ENCODE data around the gene CHMP4A. TPM values are rescaled to one million over a fixed set of nuclear protein-coding genes. Genes with fewer than 3 reads are reported as not detected.
A peak's percentile ranks its signal among the peaks of the same experiment; 100 is the strongest.

CHMP4A gene
- total and polyA plus RNA-seq, 2 of the 13 experiments (the other 11 are each of a cell fraction or from before 2014, with no cell fraction given): 83.6 to 113 TPM

- H3K36me3 ChIP-seq (replicated peaks in 1 of 2; ENCODE audit: control insufficient read depth in 1 of 2, insufficient read depth in 2 of 2, low read length in 2 of 2): peaks cover 0 to 1% of the 10 kb centered on the region in 2 experiments; a peak in 1 of 5 replicates
- H3K4me2 ChIP-seq (ENCODE audit: low read depth, low read length): peak overlapping the region; percentile 13
- ChIA-PET CTCF (ENCODE audit: low intra/inter-chr PET ratio, low total read pairs) (no interaction called here), POLR2A (interaction anchor here (1.1 to 13.2 kb wide), 7 partner anchors 9 to 52 kb away, joined by 3 to 254 read pairs (median 4); partner anchors contain the start of genes CIDEB, DHRS1, MDP1 and NOP9)
- H3K9me3 ChIP-seq (ENCODE audit: low read length): no peaks in the 10 kb centered on the region
- H3K27me3 ChIP-seq (ENCODE audit: control insufficient read depth in 1 of 2, insufficient read depth in 2 of 2, low read length in 2 of 2): no peaks in the 10 kb centered on the region
- no peak overlapping the region for H3K9ac ChIP-seq (ENCODE audit: insufficient read depth, low read depth, low read length)
- H3K79me2 ChIP-seq (ENCODE audit: insufficient read depth, low read length): no peaks in the 10 kb centered on the region
- H2AFZ ChIP-seq (ENCODE audit: low read length): no peak overlapping the region
- peak overlapping the region; percentile 28 for H3K27ac ChIP-seq (ENCODE audit: extremely low read length, insufficient read depth, low read length)
- FAIRE-seq (peak; percentile 49), ATAC-seq (peak; percentile 46), DNase-seq (ENCODE audit: low spot score) (peak; percentile 39)
- no peaks in the 10 kb centered on the region for H4K20me1 ChIP-seq (ENCODE audit: insufficient read depth, low read length)
- H3K4me3 ChIP-seq (replicated peaks in 1 of 3; ENCODE audit: insufficient read depth in 1 of 3, low read depth in 2 of 3, low read length in 3 of 3): no peak overlapping the region; a peak in 1 of 6 replicates
- in situ Hi-C loops (cut with HindIII; ENCODE audit: extremely low pct_ligation_motif_present, low pct_unique_long_range_greater_than_20kb) (no loop called here), intact Hi-C loops (cut with micrococcal nuclease; ENCODE audit: unreplicated experiment) (no loop called here)
- no TSS peak for BruUV-seq (replicated peaks)
- H3K4me1 ChIP-seq (ENCODE audit: insufficient read depth, low read length): peaks cover 52% of the 10 kb centered on the region
- 68% methylated on average over 11 of the region's 12 CpGs for WGBS (ENCODE audit: low lambda C conversion rate)
- TF ChIP-seq RFX5 (IDR thresholded peaks at IDR 0.05; ENCODE audit: low read depth, low read length): no peak
- TF ChIP-seq PAX8 (CRISPR knock-in tag; IDR thresholded peaks at IDR 0.05; ENCODE audit: borderline replicate concordance): peak; percentile 61; the same call in 1 of the 2 replicates
- peak; percentile 92 for TF ChIP-seq ESRRA (CRISPR knock-in tag; IDR thresholded peaks at IDR 0.05; ENCODE audit: low read depth)
- TF ChIP-seq TCF12 (IDR thresholded peaks at IDR 0.05): no peak
- TF ChIP-seq TCF12 (CRISPR knock-in tag; IDR thresholded peaks at IDR 0.05): 0 out of 2 replicates have a peak, but pooled peaks have one; percentile 43
- peak; percentile 71 for TF ChIP-seq HDAC1 (CRISPR knock-in tag; IDR thresholded peaks at IDR 0.05)
- peak; percentile 5 for TF ChIP-seq ZNF317 (CRISPR knock-in tag; IDR thresholded peaks at IDR 0.05)
- TF ChIP-seq SRY (CRISPR knock-in tag; IDR thresholded peaks at IDR 0.05): no peak
- 0 out of 2 replicates have a peak, but pooled peaks have one; percentile 16 for TF ChIP-seq KDM3A (CRISPR knock-in tag; IDR thresholded peaks at IDR 0.05; ENCODE audit: low read depth)
- TF ChIP-seq ISX (CRISPR knock-in tag; conservative IDR thresholded peaks at IDR 0.05): no peak
- TF ChIP-seq ZNF431 (CRISPR knock-in tag; IDR thresholded peaks at IDR 0.05; ENCODE audit: borderline replicate concordance, low read depth): 0 out of 2 replicates have a peak, but pooled peaks have one; percentile 74
- 0 out of 2 replicates have a peak, but pooled peaks have one; percentile 40 for TF ChIP-seq ZNF558 (CRISPR knock-in tag; IDR thresholded peaks at IDR 0.05; ENCODE audit: borderline replicate concordance)
- TF ChIP-seq MAX (IDR thresholded peaks at IDR 0.05): peak; percentile 31; the same call in 1 of the 2 replicates
- no peak for TF ChIP-seq FOXP1 (IDR thresholded peaks at IDR 0.05)
- TF ChIP-seq FOXP1 (CRISPR knock-in tag; IDR thresholded peaks at IDR 0.05): peak; percentile 80
- peak; percentile 97; the same call in 1 of the 2 replicates for TF ChIP-seq MTA1 (CRISPR knock-in tag; IDR thresholded peaks at IDR 0.05; ENCODE audit: borderline replicate concordance)
- TF ChIP-seq MXD4 (CRISPR knock-in tag; IDR thresholded peaks at IDR 0.05): 0 out of 2 replicates have a peak, but pooled peaks have one; percentile 5
- no peak for TF ChIP-seq HIC2 (CRISPR knock-in tag; IDR thresholded peaks at IDR 0.05; ENCODE audit: low read depth)
- TF ChIP-seq ZNF572 (CRISPR knock-in tag; IDR thresholded peaks at IDR 0.05): peak; percentile 85
- TF ChIP-seq ZKSCAN8 (CRISPR knock-in tag; IDR thresholded peaks at IDR 0.05; ENCODE audit: borderline replicate concordance): no peak
- no peak for TF ChIP-seq PRMT3 (CRISPR knock-in tag; IDR thresholded peaks at IDR 0.05; ENCODE audit: borderline replicate concordance, low read depth)
- no peak for TF ChIP-seq PTBP1 (IDR thresholded peaks at IDR 0.05; ENCODE audit: low read depth, low read length, poor library complexity, severe bottlenecking)
- 0 out of 2 replicates have a peak, but pooled peaks have one; percentile 43 for TF ChIP-seq SOX5 (CRISPR knock-in tag; IDR thresholded peaks at IDR 0.05; ENCODE audit: borderline replicate concordance)
- no peak for TF ChIP-seq ZNF720 (CRISPR knock-in tag; IDR thresholded peaks at IDR 0.05)
Measured at GRCh38 chr14:24255931-24256711, 42.8 kb upstream of the CHMP4A start.

Data from HepG2 (cell line).